Smooth muscle cell (in vitro differentiated cells): ENCODE results near the gene EEF1G. TPM values are rescaled to one million over a fixed set of nuclear protein-coding genes. Genes with fewer than 3 reads are reported as not detected.

Source experiments
- DNase-seq: peaks from one replicate; lab custom pipeline; 2025; ENCODE audit not compliant: unreplicated experiment; lab: John Stamatoyannopoulos, UW
- H2AFZ ChIP-seq: fragments of 200-600 bp; sonication (generic); 2 replicates; pipeline ENCODE4 v1.6.0; 2016; ENCODE audit warnings: antibody characterized with exemption, low read depth, mild to moderate bottlenecking
- H3F3A ChIP-seq: fragments of 200-600 bp; sonication (generic); 2 replicates; pipeline ENCODE4 v1.6.0; 2017; ENCODE audit warnings: antibody characterized with exemption, low read depth
- H3K27ac ChIP-seq: fragments of 200-600 bp; sonication (generic); 2 replicates; pipeline ENCODE4 v1.5.1; 2016; ENCODE audit warnings: low read depth, mild to moderate bottlenecking
- H3K27me3 ChIP-seq: fragments of 200-600 bp; sonication (generic); 2 replicates; pipeline ENCODE4 v1.6.1; 2016; ENCODE audit warnings: low read depth, mild to moderate bottlenecking
- H3K36me3 ChIP-seq: fragments of 200-600 bp; sonication (generic); 2 replicates; pipeline ENCODE4 v1.5.1; 2016; ENCODE audit warnings: low read depth
- H3K4me1 ChIP-seq: fragments of 200-600 bp; sonication (generic); 2 replicates; pipeline ENCODE4 v1.5.1; 2016; ENCODE audit warnings: low read depth
- H3K4me2 ChIP-seq: fragments of 200-600 bp; sonication (generic); 2 replicates; pipeline ENCODE4 v1.6.0; 2016; ENCODE audit warnings: mild to moderate bottlenecking
- H3K4me3 ChIP-seq: fragments of 200-600 bp; sonication (generic); 2 replicates; pipeline ENCODE4 v1.5.1; 2016; ENCODE audit warnings: mild to moderate bottlenecking
- H3K79me2 ChIP-seq: fragments of 200-600 bp; sonication (generic); 2 replicates; pipeline ENCODE4 v1.6.0; 2016; ENCODE audit warnings: low read depth, mild to moderate bottlenecking
- H3K9ac ChIP-seq: fragments of 200-600 bp; sonication (generic); 2 replicates; pipeline ENCODE4 v1.6.0; 2016; ENCODE audit warnings: low read depth
- H3K9me3 ChIP-seq: fragments of 200-600 bp; sonication (generic); replicated peaks from 2 replicates; pipeline ENCODE4 v1.5.1; 2016; ENCODE audit warnings: low read depth
- H4K20me1 ChIP-seq: fragments of 200-600 bp; sonication (generic); 2 replicates; pipeline ENCODE4 v1.6.0; 2016; ENCODE audit warnings: low read depth
- WGBS: methylation state at CpG from one replicate; pipeline ENCODE4 v1.1.7; 2016; ENCODE audit warnings: low lambda C conversion rate; 5-methylcytosine and 5-hydroxymethylcytosine counted together
- polyA plus RNA-seq: library from polyadenylated mRNA; unstranded; fragments of >200 nt; fragmentation: Nextera tagmentation; extraction: Ambion mirVana; gene quantifications from 2 replicates; pipeline ENCODE4 v1.2.1, GENCODE V29; 2016
- total RNA-seq: library from RNA; depleted of rRNA; stranded (reverse); fragments of >200 nt; gene quantifications from 2 replicates; pipeline ENCODE4 v1.2.3, GENCODE V29; 2014
- TF ChIP-seq, protein P1 (sequence below): fragments of 200-600 bp; sonication (generic); IDR thresholded peaks from 2 replicates; pipeline ENCODE4 v1.5.1; 2017; ENCODE audit warnings: borderline replicate concordance, mild to moderate bottlenecking, antibody characterized with exemption; ENCODE audit not compliant: insufficient read depth, poor library complexity, severe bottlenecking

The EEF1G gene
- total and polyA plus RNA-seq, 2 experiments from 2014 or later, result 433 to 773 TPM

DNA sequence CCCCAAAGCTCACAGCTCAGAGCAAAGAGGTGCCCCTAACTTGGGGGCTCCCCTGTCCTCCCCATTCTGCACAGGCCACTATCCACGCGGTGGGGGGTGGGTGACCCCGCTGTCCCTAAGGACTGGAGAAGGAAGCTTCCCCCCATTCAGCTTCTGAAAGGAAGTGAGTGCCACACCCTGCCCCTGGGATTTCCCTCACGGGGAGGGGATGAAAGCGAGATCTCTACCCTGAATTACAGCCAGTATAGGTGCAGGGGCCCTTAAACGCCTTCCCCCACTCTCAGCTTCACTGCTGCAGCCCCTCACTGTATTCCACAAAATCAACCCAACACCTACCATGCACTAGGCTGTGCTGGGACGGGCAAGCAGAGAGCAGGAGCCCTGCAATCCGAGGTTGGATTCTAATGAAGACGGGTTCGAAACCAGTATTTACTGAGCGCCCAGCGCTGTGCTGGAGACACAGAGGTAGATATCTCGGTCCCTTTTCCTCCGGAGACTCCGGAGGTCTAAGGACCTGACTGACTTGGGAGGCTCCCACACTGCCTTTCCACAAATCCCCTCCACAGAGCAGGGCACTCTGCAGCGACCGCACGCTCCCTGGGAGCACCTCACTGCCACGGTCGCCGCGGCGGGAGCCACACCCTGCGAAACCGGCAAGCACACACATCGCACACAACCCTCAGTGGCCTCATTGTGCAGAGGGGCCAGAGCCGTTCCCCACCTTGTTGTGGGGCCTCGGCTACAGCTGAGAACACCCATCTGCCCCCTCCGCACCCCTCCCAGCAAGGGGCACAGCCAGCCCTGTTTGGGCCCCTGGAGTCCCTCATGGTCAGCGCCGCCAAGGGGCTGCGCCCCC is 28.9 kb downstream of the EEF1G start:
- Histone ChIP-seq H3K36me3 (no peaks in the 10 kb centered on the region), H3K9ac (peak overlapping the region; percentile 70), H3K4me3 (peak overlapping the region; percentile 76), H3K4me2 (peak overlapping the region; percentile 93), H4K20me1 (peaks cover 57% of the 10 kb centered on the region), H2AFZ (no peak overlapping the region), H3K9me3 (no peaks in the 10 kb centered on the region), H3F3A (peaks cover 3% of the 10 kb centered on the region), H3K4me1 (peaks cover 32% of the 10 kb centered on the region), H3K27ac (peak overlapping the region; percentile 75), H3K79me2 (peaks cover 63% of the 10 kb centered on the region), H3K27me3 (no peaks in the 10 kb centered on the region)
- TF ChIP-seq, protein P1, sequence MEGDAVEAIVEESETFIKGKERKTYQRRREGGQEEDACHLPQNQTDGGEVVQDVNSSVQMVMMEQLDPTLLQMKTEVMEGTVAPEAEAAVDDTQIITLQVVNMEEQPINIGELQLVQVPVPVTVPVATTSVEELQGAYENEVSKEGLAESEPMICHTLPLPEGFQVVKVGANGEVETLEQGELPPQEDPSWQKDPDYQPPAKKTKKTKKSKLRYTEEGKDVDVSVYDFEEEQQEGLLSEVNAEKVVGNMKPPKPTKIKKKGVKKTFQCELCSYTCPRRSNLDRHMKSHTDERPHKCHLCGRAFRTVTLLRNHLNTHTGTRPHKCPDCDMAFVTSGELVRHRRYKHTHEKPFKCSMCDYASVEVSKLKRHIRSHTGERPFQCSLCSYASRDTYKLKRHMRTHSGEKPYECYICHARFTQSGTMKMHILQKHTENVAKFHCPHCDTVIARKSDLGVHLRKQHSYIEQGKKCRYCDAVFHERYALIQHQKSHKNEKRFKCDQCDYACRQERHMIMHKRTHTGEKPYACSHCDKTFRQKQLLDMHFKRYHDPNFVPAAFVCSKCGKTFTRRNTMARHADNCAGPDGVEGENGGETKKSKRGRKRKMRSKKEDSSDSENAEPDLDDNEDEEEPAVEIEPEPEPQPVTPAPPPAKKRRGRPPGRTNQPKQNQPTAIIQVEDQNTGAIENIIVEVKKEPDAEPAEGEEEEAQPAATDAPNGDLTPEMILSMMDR, result no peak
- DNase-seq, result no peak
- 2% methylated on average over 32 of the region's 32 CpGs for WGBS

DNA sequence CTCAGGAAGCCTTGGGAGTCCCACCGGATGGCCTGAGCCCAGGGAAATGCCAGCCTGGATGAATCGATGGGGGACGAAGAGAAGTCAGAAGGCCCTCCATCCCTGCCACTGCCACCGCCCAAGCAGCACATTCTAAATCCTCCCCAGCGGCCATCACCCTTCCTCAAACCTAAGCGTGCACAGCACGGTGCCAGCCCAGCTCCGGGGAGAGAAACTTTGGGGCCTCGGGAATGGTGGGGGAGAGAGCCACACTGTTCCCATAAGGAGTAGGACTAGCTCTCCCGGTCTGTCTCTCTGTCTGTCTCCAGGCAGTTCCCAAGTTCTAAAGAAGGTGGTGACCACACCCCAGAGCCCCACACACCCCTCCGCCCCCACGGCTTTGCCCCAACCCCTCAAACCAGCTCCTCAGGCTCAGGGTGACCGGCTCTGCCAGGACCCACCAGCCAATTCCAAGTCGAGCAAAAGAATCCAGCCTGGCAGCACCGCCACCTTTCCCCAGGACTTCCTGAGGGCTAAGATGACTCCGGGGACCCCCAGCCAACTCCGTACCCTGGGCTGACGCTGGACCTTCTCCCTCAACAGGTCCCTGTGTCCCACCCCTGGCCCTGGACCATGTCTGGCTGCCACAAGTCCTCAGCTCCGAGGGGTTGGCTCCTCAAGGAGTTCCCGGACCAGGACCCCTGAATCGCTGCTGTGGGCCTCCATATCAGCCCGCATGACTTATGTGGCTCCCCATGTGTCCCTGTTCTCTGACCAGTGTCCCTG is 29.8 kb downstream of the EEF1G start:
- Histone ChIP-seq H2AFZ (no peak overlapping the region), H3K4me2 (peak overlapping the region; percentile 93), H3K27ac (peak overlapping the region; percentile 75), H4K20me1 (peaks cover 66% of the 10 kb centered on the region), H3K27me3 (no peaks in the 10 kb centered on the region), H3F3A (peaks cover 6% of the 10 kb centered on the region), H3K36me3 (no peaks in the 10 kb centered on the region), H3K9ac (peak overlapping the region; percentile 70), H3K9me3 (no peaks in the 10 kb centered on the region), H3K79me2 (peaks cover 70% of the 10 kb centered on the region), H3K4me3 (peak overlapping the region; percentile 76), H3K4me1 (peaks cover 34% of the 10 kb centered on the region)
- TF ChIP-seq, protein P1, result no peak
- DNase-seq, result no peak
- 27% methylated on average over 18 of the region's 22 CpGs for WGBS

DNA sequence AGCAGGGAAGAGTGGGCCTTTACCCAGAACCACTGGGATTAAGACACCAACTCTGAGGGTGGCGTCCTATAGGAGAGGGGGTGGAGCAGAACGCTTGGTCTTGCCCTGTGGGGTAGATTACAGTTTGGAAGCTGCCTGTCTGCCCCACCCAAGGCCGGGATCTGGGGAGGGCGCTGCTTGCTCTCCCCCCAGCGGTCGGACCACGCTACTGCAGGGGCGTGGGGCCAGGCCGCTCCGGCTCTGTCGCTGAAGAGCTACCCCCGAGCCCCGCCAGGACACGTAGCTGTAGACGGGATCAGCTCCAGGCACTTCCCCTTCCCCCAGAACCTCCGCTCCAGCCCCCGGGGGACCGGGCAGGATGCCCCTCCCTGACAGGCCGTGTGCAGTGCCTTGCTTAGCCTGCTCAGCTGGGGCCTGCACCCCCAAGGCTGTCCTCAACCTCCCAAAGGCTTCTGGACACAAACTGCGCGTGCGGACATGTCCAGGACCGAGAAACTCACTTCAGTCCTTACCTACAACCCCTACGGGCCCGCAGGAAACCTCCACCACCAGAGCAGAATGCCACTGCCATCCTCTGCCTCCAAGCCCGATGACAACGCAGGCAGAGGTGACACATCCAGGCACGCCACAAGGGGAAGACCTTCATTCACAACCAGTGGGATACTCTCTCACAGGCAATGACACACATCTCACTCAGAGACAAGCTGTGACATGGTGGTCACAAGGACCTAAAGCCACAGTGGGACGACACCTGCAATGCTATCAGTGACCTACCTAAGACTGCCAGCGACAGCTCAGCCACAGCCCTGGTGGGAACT is 30.7 kb downstream of the EEF1G start:
- Histone ChIP-seq H3K9me3 (no peaks in the 10 kb centered on the region), H3K79me2 (peaks cover 79% of the 10 kb centered on the region), H3K4me3 (peak overlapping the region; percentile 76), H3K9ac (peak overlapping the region; percentile 69), H3K27me3 (no peaks in the 10 kb centered on the region), H3K4me1 (peaks cover 36% of the 10 kb centered on the region), H3K27ac (peak overlapping the region; percentile 75), H4K20me1 (peaks cover 75% of the 10 kb centered on the region), H3K36me3 (no peaks in the 10 kb centered on the region), H3F3A (peaks cover 6% of the 10 kb centered on the region), H2AFZ (no peak overlapping the region), H3K4me2 (peak overlapping the region; percentile 93)
- peak; percentile 44 for DNase-seq
- TF ChIP-seq, protein P1, result peak; percentile 96
- 4% methylated on average over 27 of the region's 30 CpGs for WGBS
